ENCODE results near the gene SARS1. TPM values are rescaled to one million over a fixed set of nuclear protein-coding genes. Genes with fewer than 3 reads are reported as not detected.

SARS1 gene
- total and polyA plus RNA-seq, 7 experiments from 2014 or later = 110 to 179 (median 135) TPM

DNA sequence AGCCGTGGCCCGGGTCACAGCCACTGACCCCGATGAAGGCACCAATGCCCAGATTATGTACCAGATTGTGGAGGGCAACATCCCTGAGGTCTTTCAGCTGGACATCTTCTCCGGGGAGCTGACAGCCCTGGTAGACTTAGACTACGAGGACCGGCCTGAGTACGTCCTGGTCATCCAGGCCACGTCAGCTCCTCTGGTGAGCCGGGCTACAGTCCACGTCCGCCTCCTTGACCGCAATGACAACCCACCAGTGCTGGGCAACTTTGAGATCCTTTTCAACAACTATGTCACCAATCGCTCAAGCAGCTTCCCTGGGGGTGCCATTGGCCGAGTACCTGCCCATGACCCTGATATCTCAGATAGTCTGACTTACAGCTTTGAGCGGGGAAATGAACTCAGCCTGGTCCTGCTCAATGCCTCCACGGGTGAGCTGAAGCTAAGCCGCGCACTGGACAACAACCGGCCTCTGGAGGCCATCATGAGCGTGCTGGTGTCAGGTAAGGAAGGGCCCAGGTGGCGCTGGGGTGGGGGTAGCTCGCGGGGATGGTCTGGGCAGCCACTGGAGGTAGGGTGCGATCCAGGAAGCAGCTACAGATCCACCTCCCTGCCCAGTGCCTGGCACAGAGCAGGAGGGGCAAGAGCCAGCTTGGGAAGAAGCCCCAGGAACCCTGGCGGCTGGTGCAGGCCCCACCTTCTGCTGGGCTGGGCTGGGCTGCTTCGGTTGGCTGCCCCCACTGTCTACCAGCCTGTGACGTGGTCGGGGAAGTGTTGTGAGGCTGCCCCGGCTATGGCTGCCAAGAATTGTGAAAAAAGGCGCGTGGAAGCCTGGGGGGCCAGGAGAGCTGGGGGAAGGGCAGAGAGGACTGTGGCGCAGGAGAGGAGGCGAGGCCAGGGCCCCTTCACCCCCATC, 39.4 kb downstream of the SARS1 start:
- peaks cover 3 to 27% (median 20%) of the 10 kb centered on the region in 7 donors for H3K4me1 Mint-ChIP-seq
- intact Hi-C loops (cut with micrococcal nuclease) = no loop called here
- Histone ChIP-seq H3K27ac (ENCODE audit: low read depth, low read length) (no peak overlapping the region), H3K36me3 (ENCODE audit: control insufficient read depth in 2 of 3, insufficient read depth in 3 of 3, low read length in 3 of 3) (no peaks in the 10 kb centered on the region), H3K9me3 (ENCODE audit: control insufficient read depth in 2 of 3, low read length in 3 of 3) (no peaks in the 10 kb centered on the region), H3K4me3 (ENCODE audit: low read length) (no peak overlapping the region), H3K4me1 (ENCODE audit: control insufficient read depth in 2 of 2, insufficient read depth in 2 of 2, low read length in 2 of 2) (peaks cover 11 to 15% of the 10 kb centered on the region in 2 donors), H3K27me3 (ENCODE audit: control insufficient read depth in 2 of 2, insufficient read depth in 2 of 2, low read length in 2 of 2) (no peaks in the 10 kb centered on the region)
- DNase-seq (no peak), ATAC-seq (no peak)
- H3K4me3 Mint-ChIP-seq = peak overlapping the region in 1 of 10 donors; percentile 7
- H3K36me3 Mint-ChIP-seq = no peaks in the 10 kb centered on the region
- no peak overlapping the region for H3K27ac Mint-ChIP-seq
- CTCF ChIA-PET = no interaction called here
- H3K9me3 Mint-ChIP-seq = peaks cover 0 to 1% (median 0%) of the 10 kb centered on the region in 11 donors
- POLR2A ChIA-PET = interaction anchor here (1.0 kb wide), 2 partner anchors 13 to 145 kb away, joined by 3 to 4 read pairs; no protein-coding TSS in a partner anchor
- peaks cover 0 to 15% (median 0%) of the 10 kb centered on the region in 5 donors for H3K27me3 Mint-ChIP-seq

GRCh38 chr1:109253803-109254620, 40.3 kb downstream of the SARS1 start:
- H3K9me3 ChIP-seq (ENCODE audit: control insufficient read depth in 2 of 3, low read length in 3 of 3) = no peaks in the 10 kb centered on the region
- no peak overlapping the region for H3K27ac ChIP-seq (ENCODE audit: low read depth, low read length)
- Mint-ChIP-seq H3K27me3 (peaks cover 0 to 15% (median 0%) of the 10 kb centered on the region in 5 donors), H3K27ac (no peak overlapping the region), H3K36me3 (no peaks in the 10 kb centered on the region), H3K9me3 (peaks cover 0 to 1% (median 0%) of the 10 kb centered on the region in 11 donors), H3K4me1 (peaks cover 3 to 27% (median 18%) of the 10 kb centered on the region in 7 donors), H3K4me3 (no peak overlapping the region)
- POLR2A ChIA-PET = interaction anchor here (1.0 kb wide), 2 partner anchors 14 to 144 kb away, joined by 3 to 4 read pairs; no protein-coding TSS in a partner anchor
- H3K4me1 ChIP-seq (ENCODE audit: control insufficient read depth in 2 of 2, insufficient read depth in 2 of 2, low read length in 2 of 2) = peaks cover 7 to 10% of the 10 kb centered on the region in 2 donors
- intact Hi-C loops (cut with micrococcal nuclease) = no loop called here
- peaks cover 0 to 4% (median 0%) of the 10 kb centered on the region in 3 experiments for H3K36me3 ChIP-seq (ENCODE audit: control insufficient read depth in 2 of 3, insufficient read depth in 3 of 3, low read length in 3 of 3)
- CTCF ChIA-PET = no interaction called here
- H3K4me3 ChIP-seq (ENCODE audit: low read length) = no peak overlapping the region
- no peaks in the 10 kb centered on the region for H3K27me3 ChIP-seq (ENCODE audit: control insufficient read depth in 2 of 2, insufficient read depth in 2 of 2, low read length in 2 of 2)
- ATAC-seq (no peak), DNase-seq (no peak)

GRCh38 chr1:109254621-109255096, 40.9 kb downstream of the SARS1 start:
- no peak overlapping the region for H3K27ac ChIP-seq (ENCODE audit: low read depth, low read length)
- CTCF ChIA-PET = no interaction called here
- H3K4me3 ChIP-seq (ENCODE audit: low read length) = no peak overlapping the region
- peaks cover 0 to 1% (median 0%) of the 10 kb centered on the region in 11 donors for H3K9me3 Mint-ChIP-seq
- POLR2A ChIA-PET = no interaction called here
- H3K27me3 Mint-ChIP-seq = peaks cover 0 to 15% (median 0%) of the 10 kb centered on the region in 5 donors
- H3K36me3 Mint-ChIP-seq = no peaks in the 10 kb centered on the region
- DNase-seq (no peak), ATAC-seq (no peak)
- H3K4me1 Mint-ChIP-seq = peaks cover 0 to 27% (median 15%) of the 10 kb centered on the region in 7 donors
- no peaks in the 10 kb centered on the region for H3K27me3 ChIP-seq (ENCODE audit: control insufficient read depth in 2 of 2, insufficient read depth in 2 of 2, low read length in 2 of 2)
- H3K36me3 ChIP-seq (ENCODE audit: control insufficient read depth in 2 of 3, insufficient read depth in 3 of 3, low read length in 3 of 3) = peaks cover 0 to 4% (median 0%) of the 10 kb centered on the region in 3 experiments
- H3K4me1 ChIP-seq (ENCODE audit: control insufficient read depth in 2 of 2, insufficient read depth in 2 of 2, low read length in 2 of 2) = peaks cover 4 to 8% of the 10 kb centered on the region in 2 donors
- intact Hi-C loops (cut with micrococcal nuclease) = no loop called here
- H3K27ac Mint-ChIP-seq = no peak overlapping the region
- H3K4me3 Mint-ChIP-seq = peak overlapping the region in 1 of 10 donors; percentile 62
- H3K9me3 ChIP-seq (ENCODE audit: control insufficient read depth in 2 of 3, low read length in 3 of 3) = no peaks in the 10 kb centered on the region

GRCh38 chr1:109255097-109255651, 41.5 kb downstream of the SARS1 start:
- Mint-ChIP-seq H3K4me1 (peaks cover 0 to 27% (median 15%) of the 10 kb centered on the region in 7 donors), H3K9me3 (peaks cover 0 to 1% (median 0%) of the 10 kb centered on the region in 11 donors), H3K36me3 (no peaks in the 10 kb centered on the region), H3K4me3 (peak overlapping the region in 2 of 10 donors; percentile 22 to 62), H3K27me3 (peaks cover 0 to 15% (median 0%) of the 10 kb centered on the region in 5 donors), H3K27ac (no peak overlapping the region)
- intact Hi-C loops (cut with micrococcal nuclease) = no loop called here
- DNase-seq (no peak), ATAC-seq (no peak)
- Histone ChIP-seq H3K9me3 (ENCODE audit: control insufficient read depth in 2 of 3, low read length in 3 of 3) (no peaks in the 10 kb centered on the region), H3K36me3 (ENCODE audit: control insufficient read depth in 2 of 3, insufficient read depth in 3 of 3, low read length in 3 of 3) (peaks cover 0 to 4% (median 0%) of the 10 kb centered on the region in 3 experiments), H3K4me1 (ENCODE audit: control insufficient read depth in 2 of 2, insufficient read depth in 2 of 2, low read length in 2 of 2) (peaks cover 3 to 6% of the 10 kb centered on the region in 2 donors), H3K27ac (ENCODE audit: low read depth, low read length) (no peak overlapping the region), H3K27me3 (ENCODE audit: control insufficient read depth in 2 of 2, insufficient read depth in 2 of 2, low read length in 2 of 2) (no peaks in the 10 kb centered on the region), H3K4me3 (ENCODE audit: low read length) (no peak overlapping the region)
- CTCF ChIA-PET = no interaction called here
- POLR2A ChIA-PET = no interaction called here

DNA sequence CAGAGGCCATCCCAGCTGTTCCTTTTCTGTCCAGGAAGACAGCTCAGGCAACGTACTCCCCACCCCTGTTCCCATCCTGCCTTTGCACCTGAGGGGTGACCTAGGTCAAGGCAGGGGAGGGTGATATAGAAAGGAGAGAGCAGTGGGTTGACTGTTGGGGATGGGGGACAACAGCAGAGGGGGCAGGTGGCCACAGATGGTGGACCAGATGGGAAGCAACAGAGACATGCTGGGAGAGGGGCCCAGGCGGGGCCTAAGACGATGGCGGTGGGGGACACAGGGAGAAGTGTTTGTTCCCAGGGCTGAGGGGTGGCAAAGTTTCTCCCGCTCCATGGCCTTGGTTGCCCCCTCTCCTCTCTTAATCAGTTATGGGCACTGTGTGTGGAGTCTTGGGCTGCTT, 42.0 kb downstream of the SARS1 start:
- peaks cover 0 to 27% (median 13%) of the 10 kb centered on the region in 7 donors for H3K4me1 Mint-ChIP-seq
- Histone ChIP-seq H3K9me3 (ENCODE audit: control insufficient read depth in 2 of 3, low read length in 3 of 3) (no peaks in the 10 kb centered on the region), H3K27me3 (ENCODE audit: control insufficient read depth in 2 of 2, insufficient read depth in 2 of 2, low read length in 2 of 2) (no peaks in the 10 kb centered on the region), H3K4me3 (ENCODE audit: low read length) (no peak overlapping the region), H3K27ac (ENCODE audit: low read depth, low read length) (no peak overlapping the region), H3K36me3 (ENCODE audit: control insufficient read depth in 2 of 3, insufficient read depth in 3 of 3, low read length in 3 of 3) (peaks cover 0 to 4% (median 0%) of the 10 kb centered on the region in 3 experiments), H3K4me1 (ENCODE audit: control insufficient read depth in 2 of 2, insufficient read depth in 2 of 2, low read length in 2 of 2) (peaks cover 0 to 1% of the 10 kb centered on the region in 2 donors)
- ATAC-seq (no peak), DNase-seq (no peak)
- peaks cover 0 to under 1% (median 0%) of the 10 kb centered on the region in 11 donors for H3K9me3 Mint-ChIP-seq
- no peak overlapping the region for H3K27ac Mint-ChIP-seq
- ChIA-PET CTCF (interaction anchor here (1.6 kb wide), 1 partner anchor 277 kb away, joined by 5 read pairs; no protein-coding TSS in a partner anchor), POLR2A (no interaction called here)
- intact Hi-C loops (cut with micrococcal nuclease) = no loop called here
- peak overlapping the region in 1 of 10 donors; percentile 62 for H3K4me3 Mint-ChIP-seq
- no peaks in the 10 kb centered on the region for H3K36me3 Mint-ChIP-seq
- peaks cover 0 to 11% (median 0%) of the 10 kb centered on the region in 5 donors for H3K27me3 Mint-ChIP-seq

- intact Hi-C loops (cut with micrococcal nuclease) = no loop called here
- Mint-ChIP-seq H3K9me3 (no peaks in the 10 kb centered on the region), H3K27ac (no peak overlapping the region), H3K36me3 (no peaks in the 10 kb centered on the region), H3K27me3 (peaks cover 0 to 7% (median 0%) of the 10 kb centered on the region in 5 donors), H3K4me3 (no peak overlapping the region), H3K4me1 (peaks cover 0 to 27% (median 11%) of the 10 kb centered on the region in 7 donors)
- ATAC-seq = no peak
- DNase-seq = no peak
- Histone ChIP-seq H3K27me3 (ENCODE audit: control insufficient read depth in 2 of 2, insufficient read depth in 2 of 2, low read length in 2 of 2) (no peaks in the 10 kb centered on the region), H3K4me3 (ENCODE audit: low read length) (no peak overlapping the region), H3K9me3 (ENCODE audit: control insufficient read depth in 2 of 3, low read length in 3 of 3) (no peaks in the 10 kb centered on the region), H3K27ac (ENCODE audit: low read depth, low read length) (no peak overlapping the region), H3K4me1 (ENCODE audit: control insufficient read depth in 2 of 2, insufficient read depth in 2 of 2, low read length in 2 of 2) (no peaks in the 10 kb centered on the region), H3K36me3 (ENCODE audit: control insufficient read depth in 2 of 3, insufficient read depth in 3 of 3, low read length in 3 of 3) (peaks cover 0 to 4% (median 0%) of the 10 kb centered on the region in 3 experiments)
- ChIA-PET CTCF (interaction anchor here (0.9 to 1.6 kb wide), 2 partner anchors 142 to 277 kb away, joined by 3 to 5 read pairs; no protein-coding TSS in a partner anchor), POLR2A (interaction anchor here (0.8 kb wide), 1 partner anchor 241 kb away, joined by 3 read pairs; no protein-coding TSS in a partner anchor)
Measured at GRCh38 chr1:109256085-109256484, 42.4 kb downstream of the SARS1 start.
